HEK293 (cell line): ENCODE measurements around the gene ERGIC1.

Experiments used
- CTCF ChIA-PET: fragments of 350-600 bp; formaldehyde crosslinking; extraction: SDS; loops from one replicate; lab custom pipeline; 2021; ENCODE audit warnings: antibody characterized with exemption; lab: Yijun Ruan, JAX
- POLR2A ChIA-PET: fragments of 300-600 bp; formaldehyde crosslinking; extraction: SDS; loops from one replicate; lab custom pipeline; 2020; ENCODE audit warnings: antibody characterized with exemption, inconsistent platforms; lab: Yijun Ruan, JAX
- H3K27ac ChIP-seq: fragments of 200-500 bp; sonication (Bioruptor generic); 2 replicates; pipeline ENCODE4 v1.5.1; 2014; ENCODE audit warnings: low read depth, low read length, control low read depth, inconsistent platforms; ENCODE audit errors: extremely low read depth
- H3K36me3 ChIP-seq, 2 experiments: fragments of 200-500 bp in 1 of 2; sonication (Bioruptor generic) in 1 of 2; 1 replicate in 1 of 2; 2 replicates in 1 of 2; pipeline ENCODE4 v1.5.1; 2014 to 2017; ENCODE audit warnings: inconsistent platforms in 2 of 2, low read length in 2 of 2; ENCODE audit not compliant: control insufficient read depth in 2 of 2, insufficient read depth in 1 of 2
- H3K4me1 ChIP-seq: fragments of 200-500 bp; sonication (Bioruptor generic); 2 replicates; pipeline ENCODE4 v1.5.1; 2014; ENCODE audit warnings: mild to moderate bottlenecking, low read length, inconsistent platforms; ENCODE audit not compliant: control insufficient read depth, insufficient read depth
- H3K4me3 ChIP-seq: 2 replicates; pipeline ENCODE4 v1.5.1; 2011; ENCODE audit warnings: low read depth, mild to moderate bottlenecking, control low read depth, low read length, moderate library complexity
- H3K9me3 ChIP-seq: fragments of 200-500 bp; sonication (Bioruptor generic); 2 replicates; pipeline ENCODE4 v1.5.1; 2014; ENCODE audit warnings: low read depth, low read length, inconsistent platforms; ENCODE audit not compliant: control insufficient read depth, insufficient read depth
- IKZF3 ChIP-seq: fragments of 450-650 bp; IDR thresholded peaks from 2 replicates; pipeline ENCODE4 v1.5.0; 2018; ENCODE audit warnings: missing biosample characterization, mild to moderate bottlenecking, missing genetic modification characterization, moderate library complexity
- KLF16 ChIP-seq: fragments of 450-650 bp; formaldehyde crosslinking; IDR thresholded peaks from 2 replicates; pipeline ENCODE4 v1.5.1; 2017; ENCODE audit warnings: missing biosample characterization, missing genetic modification characterization
- MYNN ChIP-seq: fragments of 450-650 bp; formaldehyde crosslinking; IDR thresholded peaks from 2 replicates; pipeline ENCODE4 v1.5.1; 2016; ENCODE audit warnings: missing biosample characterization, missing genetic modification characterization, borderline replicate concordance
- OVOL3 ChIP-seq: fragments of 450-650 bp; formaldehyde crosslinking; IDR thresholded peaks from 2 replicates; pipeline ENCODE4 v1.5.1; 2016; ENCODE audit warnings: missing biosample characterization, missing genetic modification characterization
- PRDM1 ChIP-seq: fragments of 450-650 bp; formaldehyde crosslinking; IDR thresholded peaks from 2 replicates; pipeline ENCODE4; 2016; ENCODE audit warnings: missing biosample characterization, missing genetic modification characterization
- SP3 ChIP-seq: fragments of 450-650 bp; formaldehyde crosslinking; IDR thresholded peaks from 2 replicates; pipeline ENCODE4 v1.5.1; 2016; ENCODE audit warnings: missing biosample characterization, missing genetic modification characterization
- ZFHX2 ChIP-seq: fragments of 450-650 bp; formaldehyde crosslinking; conservative IDR thresholded peaks from 2 replicates; pipeline ENCODE4 v1.5.1; 2016; ENCODE audit warnings: missing biosample characterization, missing genetic modification characterization
- ZFP69B ChIP-seq: fragments of 450-650 bp; formaldehyde crosslinking; IDR thresholded peaks from 2 replicates; pipeline ENCODE4 v1.5.1; 2016; ENCODE audit warnings: missing biosample characterization, missing genetic modification characterization
- ZNF155 ChIP-seq: fragments of 450-650 bp; formaldehyde crosslinking; IDR thresholded peaks from 2 replicates; pipeline ENCODE4 v1.5.1; 2016; ENCODE audit warnings: missing biosample characterization, missing genetic modification characterization
- ZNF341 ChIP-seq: fragments of 450-650 bp; formaldehyde crosslinking; IDR thresholded peaks from 2 replicates; pipeline ENCODE4; 2016; ENCODE audit warnings: low read depth, missing biosample characterization, missing genetic modification characterization
- ZNF514 ChIP-seq: fragments of 450-650 bp; formaldehyde crosslinking; IDR thresholded peaks from 2 replicates; pipeline ENCODE4 v1.5.1; 2016; ENCODE audit warnings: missing biosample characterization, missing genetic modification characterization
- ZNF677 ChIP-seq: fragments of 450-650 bp; IDR thresholded peaks from 2 replicates; pipeline ENCODE4 v1.5.0; 2018; ENCODE audit warnings: missing biosample characterization, mild to moderate bottlenecking, missing genetic modification characterization, moderate library complexity
- ZNF707 ChIP-seq: fragments of 450-650 bp; formaldehyde crosslinking; IDR thresholded peaks from 2 replicates; pipeline ENCODE4 v1.5.1; 2016; ENCODE audit warnings: missing biosample characterization, missing genetic modification characterization
- ZNF768 ChIP-seq: fragments of 450-650 bp; formaldehyde crosslinking; IDR thresholded peaks from 2 replicates; pipeline ENCODE4 v1.5.1; 2018; ENCODE audit warnings: missing biosample characterization, mild to moderate bottlenecking, missing genetic modification characterization
- ZNF830 ChIP-seq: fragments of 450-650 bp; IDR thresholded peaks from 2 replicates; pipeline ENCODE4 v1.5.0; 2018; ENCODE audit warnings: missing biosample characterization, missing genetic modification characterization, low read depth, mild to moderate bottlenecking, moderate library complexity
- TF ChIP-seq, protein P1 (sequence below): fragments of 450-650 bp; formaldehyde crosslinking; IDR thresholded peaks from 2 replicates; pipeline ENCODE4 v1.5.1; 2017; ENCODE audit warnings: missing biosample characterization, mild to moderate bottlenecking, missing genetic modification characterization, moderate library complexity
- TF ChIP-seq, protein P2 (sequence below): fragments of 450-650 bp; formaldehyde crosslinking; IDR thresholded peaks from 2 replicates; pipeline ENCODE4 v1.5.1; 2016; ENCODE audit warnings: missing biosample characterization, missing genetic modification characterization
- TF ChIP-seq, protein P3 (sequence below): fragments of 450-650 bp; formaldehyde crosslinking; optimal IDR thresholded peaks from 2 replicates; pipeline ENCODE3; 2016; ENCODE audit warnings: missing biosample characterization, mild to moderate bottlenecking, missing genetic modification characterization
- TF ChIP-seq, protein P4 (sequence below): fragments of 450-650 bp; formaldehyde crosslinking; IDR thresholded peaks from 2 replicates; pipeline ENCODE4 v1.5.1; 2016; ENCODE audit warnings: missing biosample characterization, missing genetic modification characterization
- TF ChIP-seq, protein P5 (sequence below): fragments of 450-650 bp; formaldehyde crosslinking; IDR thresholded peaks from 2 replicates; pipeline ENCODE4 v1.5.1; 2016; ENCODE audit warnings: missing biosample characterization, missing genetic modification characterization, borderline replicate concordance

ERGIC1 gene

DNA sequence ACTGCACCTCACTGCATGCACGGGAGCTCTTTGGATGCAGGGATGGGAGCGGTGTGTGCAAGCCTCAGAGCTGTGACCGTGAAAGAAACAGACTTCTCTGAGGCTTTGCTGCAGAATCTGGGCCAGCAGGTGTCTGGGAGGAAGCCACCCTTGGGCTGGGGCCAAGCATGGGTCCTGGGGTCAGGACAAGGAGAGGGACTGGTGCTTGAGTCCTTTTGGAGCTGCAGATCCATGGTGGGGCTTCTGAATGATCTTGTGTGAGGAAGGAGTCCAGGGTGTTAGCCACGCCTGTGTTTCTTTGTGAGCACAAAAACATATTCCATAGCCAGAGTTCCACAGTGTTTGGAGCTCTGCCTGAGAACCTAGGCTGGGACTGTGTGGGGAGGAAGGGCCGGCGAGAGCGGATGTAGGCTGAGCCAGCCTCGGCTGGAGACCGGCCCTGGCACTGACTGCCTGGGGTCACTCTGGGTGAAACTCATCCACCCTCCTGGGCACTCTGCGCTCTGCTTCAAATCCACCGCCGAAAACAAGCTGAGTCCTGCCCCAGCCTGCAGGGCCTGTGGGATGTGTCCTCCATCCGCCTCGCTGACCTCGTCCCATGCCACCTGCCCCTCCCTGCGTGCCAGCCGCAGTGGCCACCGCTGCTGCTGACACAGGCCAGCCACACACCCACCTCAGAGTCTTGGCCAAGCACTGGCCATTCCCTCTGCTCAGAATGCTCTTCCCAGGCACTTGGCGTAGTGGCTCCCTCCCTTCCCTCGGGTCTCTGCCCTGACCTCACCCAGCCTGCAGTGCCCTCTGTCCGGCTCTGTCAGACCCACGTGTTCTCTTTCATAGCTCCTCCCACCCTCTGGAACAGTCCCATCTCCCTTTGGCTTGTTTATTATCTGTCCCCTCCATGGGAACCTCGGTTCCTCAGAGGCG is 26.7 kb downstream of the ERGIC1 start:
- CTCF ChIA-PET, result interaction anchor here (0.7 to 1.8 kb wide), 4 partner anchors 9 to 148 kb away, joined by 3 to 6 read pairs (median 6); no protein-coding TSS in a partner anchor
- Histone ChIP-seq H3K4me3 (no peak overlapping the region), H3K9me3 (no peaks in the 10 kb centered on the region), H3K36me3 (no peaks in the 10 kb centered on the region), H3K4me1 (no peaks in the 10 kb centered on the region), H3K27ac (no peak overlapping the region)
- POLR2A ChIA-PET, result no interaction called here
- TF ChIP-seq PRDM1 (tag by site-specific recombination) (no peak), ZNF707 (no peak), ZNF514 (tag by site-specific recombination) (no peak), SP3 (tag by site-specific recombination) (no peak), ZFP69B (tag by site-specific recombination) (no peak), ZNF768 (tag by site-specific recombination) (no peak), ZFHX2 (no peak), IKZF3 (tag by site-specific recombination) (no peak), ZNF830 (tag by site-specific recombination) (no peak), ZNF677 (tag by site-specific recombination) (no peak), OVOL3 (tag by site-specific recombination) (no peak), MYNN (tag by site-specific recombination) (no peak), ZNF341 (no peak), ZNF155 (tag by site-specific recombination) (no peak), KLF16 (tag by site-specific recombination) (no peak)
- TF ChIP-seq, protein P1, sequence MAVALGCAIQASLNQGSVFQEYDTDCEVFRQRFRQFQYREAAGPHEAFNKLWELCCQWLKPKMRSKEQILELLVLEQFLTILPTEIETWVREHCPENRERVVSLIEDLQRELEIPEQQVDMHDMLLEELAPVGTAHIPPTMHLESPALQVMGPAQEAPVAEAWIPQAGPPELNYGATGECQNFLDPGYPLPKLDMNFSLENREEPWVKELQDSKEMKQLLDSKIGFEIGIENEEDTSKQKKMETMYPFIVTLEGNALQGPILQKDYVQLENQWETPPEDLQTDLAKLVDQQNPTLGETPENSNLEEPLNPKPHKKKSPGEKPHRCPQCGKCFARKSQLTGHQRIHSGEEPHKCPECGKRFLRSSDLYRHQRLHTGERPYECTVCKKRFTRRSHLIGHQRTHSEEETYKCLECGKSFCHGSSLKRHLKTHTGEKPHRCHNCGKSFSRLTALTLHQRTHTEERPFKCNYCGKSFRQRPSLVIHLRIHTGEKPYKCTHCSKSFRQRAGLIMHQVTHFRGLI (tag by site-specific recombination), result no peak
- TF ChIP-seq, protein P2, sequence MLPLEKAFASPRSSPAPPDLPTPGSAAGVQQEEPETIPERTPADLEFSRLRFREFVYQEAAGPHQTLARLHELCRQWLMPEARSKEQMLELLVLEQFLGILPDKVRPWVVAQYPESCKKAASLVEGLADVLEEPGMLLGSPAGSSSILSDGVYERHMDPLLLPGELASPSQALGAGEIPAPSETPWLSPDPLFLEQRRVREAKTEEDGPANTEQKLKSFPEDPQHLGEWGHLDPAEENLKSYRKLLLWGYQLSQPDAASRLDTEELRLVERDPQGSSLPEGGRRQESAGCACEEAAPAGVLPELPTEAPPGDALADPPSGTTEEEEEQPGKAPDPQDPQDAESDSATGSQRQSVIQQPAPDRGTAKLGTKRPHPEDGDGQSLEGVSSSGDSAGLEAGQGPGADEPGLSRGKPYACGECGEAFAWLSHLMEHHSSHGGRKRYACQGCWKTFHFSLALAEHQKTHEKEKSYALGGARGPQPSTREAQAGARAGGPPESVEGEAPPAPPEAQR (tag by site-specific recombination), result no peak
- TF ChIP-seq, protein P3, sequence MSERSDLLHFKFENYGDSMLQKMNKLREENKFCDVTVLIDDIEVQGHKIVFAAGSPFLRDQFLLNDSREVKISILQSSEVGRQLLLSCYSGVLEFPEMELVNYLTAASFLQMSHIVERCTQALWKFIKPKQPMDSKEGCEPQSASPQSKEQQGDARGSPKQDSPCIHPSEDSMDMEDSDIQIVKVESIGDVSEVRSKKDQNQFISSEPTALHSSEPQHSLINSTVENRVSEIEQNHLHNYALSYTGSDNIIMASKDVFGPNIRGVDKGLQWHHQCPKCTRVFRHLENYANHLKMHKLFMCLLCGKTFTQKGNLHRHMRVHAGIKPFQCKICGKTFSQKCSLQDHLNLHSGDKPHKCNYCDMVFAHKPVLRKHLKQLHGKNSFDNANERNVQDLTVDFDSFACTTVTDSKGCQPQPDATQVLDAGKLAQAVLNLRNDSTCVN (tag by site-specific recombination), result no peak
- TF ChIP-seq, protein P4, sequence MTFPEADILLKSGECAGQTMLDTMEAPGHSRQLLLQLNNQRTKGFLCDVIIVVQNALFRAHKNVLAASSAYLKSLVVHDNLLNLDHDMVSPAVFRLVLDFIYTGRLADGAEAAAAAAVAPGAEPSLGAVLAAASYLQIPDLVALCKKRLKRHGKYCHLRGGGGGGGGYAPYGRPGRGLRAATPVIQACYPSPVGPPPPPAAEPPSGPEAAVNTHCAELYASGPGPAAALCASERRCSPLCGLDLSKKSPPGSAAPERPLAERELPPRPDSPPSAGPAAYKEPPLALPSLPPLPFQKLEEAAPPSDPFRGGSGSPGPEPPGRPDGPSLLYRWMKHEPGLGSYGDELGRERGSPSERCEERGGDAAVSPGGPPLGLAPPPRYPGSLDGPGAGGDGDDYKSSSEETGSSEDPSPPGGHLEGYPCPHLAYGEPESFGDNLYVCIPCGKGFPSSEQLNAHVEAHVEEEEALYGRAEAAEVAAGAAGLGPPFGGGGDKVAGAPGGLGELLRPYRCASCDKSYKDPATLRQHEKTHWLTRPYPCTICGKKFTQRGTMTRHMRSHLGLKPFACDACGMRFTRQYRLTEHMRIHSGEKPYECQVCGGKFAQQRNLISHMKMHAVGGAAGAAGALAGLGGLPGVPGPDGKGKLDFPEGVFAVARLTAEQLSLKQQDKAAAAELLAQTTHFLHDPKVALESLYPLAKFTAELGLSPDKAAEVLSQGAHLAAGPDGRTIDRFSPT (tag by site-specific recombination), result no peak
- TF ChIP-seq, protein P5, sequence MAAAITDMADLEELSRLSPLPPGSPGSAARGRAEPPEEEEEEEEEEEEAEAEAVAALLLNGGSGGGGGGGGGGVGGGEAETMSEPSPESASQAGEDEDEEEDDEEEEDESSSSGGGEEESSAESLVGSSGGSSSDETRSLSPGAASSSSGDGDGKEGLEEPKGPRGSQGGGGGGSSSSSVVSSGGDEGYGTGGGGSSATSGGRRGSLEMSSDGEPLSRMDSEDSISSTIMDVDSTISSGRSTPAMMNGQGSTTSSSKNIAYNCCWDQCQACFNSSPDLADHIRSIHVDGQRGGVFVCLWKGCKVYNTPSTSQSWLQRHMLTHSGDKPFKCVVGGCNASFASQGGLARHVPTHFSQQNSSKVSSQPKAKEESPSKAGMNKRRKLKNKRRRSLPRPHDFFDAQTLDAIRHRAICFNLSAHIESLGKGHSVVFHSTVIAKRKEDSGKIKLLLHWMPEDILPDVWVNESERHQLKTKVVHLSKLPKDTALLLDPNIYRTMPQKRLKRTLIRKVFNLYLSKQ (tag by site-specific recombination), result no peak
